ENCODE results near the gene SH3GL1.
A peak's percentile ranks its signal among the peaks of the same experiment; 100 is the strongest.

The SH3GL1 gene

GRCh38 chr19:4431808-4432674 is 31.7 kb upstream of the SH3GL1 start:
- no peak for DNase-seq

GRCh38 chr19:4431296-4431695 is 30.9 kb upstream of the SH3GL1 start:
- DNase-seq = no peak

GRCh38 chr19:4430760-4431159 is 30.4 kb upstream of the SH3GL1 start:
- DNase-seq = no peak

GRCh38 chr19:4429771-4430171 is 29.4 kb upstream of the SH3GL1 start:
- no peak for DNase-seq

- DNase-seq = no peak
Measured at GRCh38 chr19:4429256-4429655, 28.9 kb upstream of the SH3GL1 start.

GRCh38 chr19:4428326-4428975 is 28.1 kb upstream of the SH3GL1 start:
- DNase-seq = no peak

- no peak for DNase-seq
Measured at GRCh38 chr19:4425537-4425936, 25.2 kb upstream of the SH3GL1 start.

- DNase-seq = no peak
Measured at GRCh38 chr19:4423416-4424126, 23.2 kb upstream of the SH3GL1 start.

- no peak for DNase-seq
Measured at GRCh38 chr19:4416268-4416667, 15.9 kb upstream of the SH3GL1 start.

- DNase-seq = no peak
Measured at GRCh38 chr19:4415352-4415751, 15.0 kb upstream of the SH3GL1 start.

GRCh38 chr19:4414800-4415321 is 14.5 kb upstream of the SH3GL1 start:
- no peak for DNase-seq

GRCh38 chr19:4414144-4414799 is 13.9 kb upstream of the SH3GL1 start:
- no peak for DNase-seq

GRCh38 chr19:4413588-4413987 is 13.2 kb upstream of the SH3GL1 start:
- no peak for DNase-seq

- no peak for DNase-seq
Measured at GRCh38 chr19:4409123-4409933, 9.0 kb upstream of the SH3GL1 start.

- no peak for DNase-seq
Measured at GRCh38 chr19:4406626-4407025, 6.3 kb upstream of the SH3GL1 start.

GRCh38 chr19:4405977-4406376 is 5.6 kb upstream of the SH3GL1 start:
- no peak for DNase-seq

GRCh38 chr19:4403005-4403761 is 2.8 kb upstream of the SH3GL1 start:
- DNase-seq = no peak

- DNase-seq = peak; percentile 99
Measured at GRCh38 chr19:4402171-4403004, 2.0 kb upstream of the SH3GL1 start, which contains the start of gene CHAF1A. CHAF1A (plus strand) TSS chr19:4402640; CDS start chr19:4402763, 123 bp downstream.

GRCh38 chr19:4401769-4402170 is 1.4 kb upstream of the SH3GL1 start:
- DNase-seq = no peak

GRCh38 chr19:4399812-4400134 is 574 bp downstream of the SH3GL1 start:
- no peak for DNase-seq
